ENCODE data around the gene BNC2.

The BNC2 gene

GRCh38 chr9:16811987-16812685 is 58.3 kb downstream of the BNC2 start:
- ChIA-PET CTCF (interaction anchor here (0.6 kb wide), 1 partner anchor 1091 kb away, joined by 3 read pairs; no protein-coding TSS in a partner anchor), POLR2A (no interaction called here)
- H3K4me1 ChIP-seq (ENCODE audit: control insufficient read depth, insufficient read depth, low read length), result 0 out of 2 replicates have a peak, but pooled peaks cover 2% of the 10 kb centered on the region
- H3K36me3 ChIP-seq (ENCODE audit: control insufficient read depth in 2 of 2, insufficient read depth in 1 of 2, low read length in 2 of 2), result no peaks in the 10 kb centered on the region
- no peaks in the 10 kb centered on the region for H3K9me3 ChIP-seq (ENCODE audit: control insufficient read depth, insufficient read depth, low read depth, low read length)
- TF ChIP-seq ZNF19 (tag by site-specific recombination; IDR thresholded peaks at IDR 0.05; ENCODE audit: low read depth) (no peak), ZNF624 (tag by site-specific recombination; IDR thresholded peaks at IDR 0.05) (no peak), OSR2 (tag by site-specific recombination; IDR thresholded peaks at IDR 0.05) (no peak), SCRT1 (tag by site-specific recombination; IDR thresholded peaks at IDR 0.05; ENCODE audit: borderline replicate concordance) (no peak), MYNN (tag by site-specific recombination; IDR thresholded peaks at IDR 0.05; ENCODE audit: borderline replicate concordance) (no peak), ZNF704 (tag by site-specific recombination; IDR thresholded peaks at IDR 0.05) (no peak), ZSCAN30 (tag by site-specific recombination; IDR thresholded peaks at IDR 0.05) (no peak), ZBTB10 (tag by site-specific recombination; IDR thresholded peaks at IDR 0.05) (no peak), ZSCAN18 (tag by site-specific recombination; IDR thresholded peaks at IDR 0.05) (no peak), KLF7 (tag by site-specific recombination; IDR thresholded peaks at IDR 0.05; ENCODE audit: borderline replicate concordance) (no peak), ZFHX2 (tag by site-specific recombination; conservative IDR thresholded peaks at IDR 0.05) (no peak), ZNF266 (tag by site-specific recombination; IDR thresholded peaks at IDR 0.05; ENCODE audit: low read depth) (no peak)
- H3K4me3 ChIP-seq (ENCODE audit: low read depth, low read length), result no peak overlapping the region
- H3K27ac ChIP-seq (ENCODE audit: extremely low read depth, low read depth, low read length), result no peak overlapping the region

GRCh38 chr9:16809912-16810610 is 60.4 kb downstream of the BNC2 start:
- Histone ChIP-seq H3K4me1 (ENCODE audit: control insufficient read depth, insufficient read depth, low read length) (0 out of 2 replicates have a peak, but pooled peaks cover 4% of the 10 kb centered on the region), H3K9me3 (ENCODE audit: control insufficient read depth, insufficient read depth, low read depth, low read length) (no peaks in the 10 kb centered on the region), H3K36me3 (ENCODE audit: control insufficient read depth in 2 of 2, insufficient read depth in 1 of 2, low read length in 2 of 2) (no peaks in the 10 kb centered on the region), H3K4me3 (ENCODE audit: low read depth, low read length) (no peak overlapping the region), H3K27ac (ENCODE audit: extremely low read depth, low read depth, low read length) (no peak overlapping the region)
- POLR2A ChIA-PET, result no interaction called here
- TF ChIP-seq ZBTB8A (tag by site-specific recombination; IDR thresholded peaks at IDR 0.05) (peak; percentile 34; the same call in 1 of the 2 replicates), ZNF140 (tag by site-specific recombination; IDR thresholded peaks at IDR 0.05) (no peak)
- CTCF ChIA-PET, result interaction anchor here (0.6 kb wide), 1 partner anchor 1403 kb away, joined by 3 read pairs; no protein-coding TSS in a partner anchor

GRCh38 chr9:16806674-16807073 is 63.8 kb downstream of the BNC2 start:
- H3K27ac ChIP-seq (ENCODE audit: extremely low read depth, low read depth, low read length), result no peak overlapping the region
- TF ChIP-seq ZNF510 (tag by site-specific recombination; IDR thresholded peaks at IDR 0.05; ENCODE audit: insufficient replicate concordance), result no peak
- TF ChIP-seq ZNF341 (tag by site-specific recombination; IDR thresholded peaks at IDR 0.05; ENCODE audit: low read depth), result no peak
- TF ChIP-seq ZNF169 (tag by site-specific recombination; IDR thresholded peaks at IDR 0.05), result no peak
- TF ChIP-seq ZNF654 (tag by site-specific recombination; IDR thresholded peaks at IDR 0.05; ENCODE audit: low read depth), result no peak
- H3K4me3 ChIP-seq (ENCODE audit: low read depth, low read length), result no peak overlapping the region
- H3K4me1 ChIP-seq (ENCODE audit: control insufficient read depth, insufficient read depth, low read length), result 0 out of 2 replicates have a peak, but pooled peaks cover 4% of the 10 kb centered on the region
- ChIA-PET CTCF (no interaction called here), POLR2A (no interaction called here)
- H3K9me3 ChIP-seq (ENCODE audit: control insufficient read depth, insufficient read depth, low read depth, low read length), result no peaks in the 10 kb centered on the region
- H3K36me3 ChIP-seq (ENCODE audit: control insufficient read depth in 2 of 2, insufficient read depth in 1 of 2, low read length in 2 of 2), result no peaks in the 10 kb centered on the region

Measured in HEK293 (cell line).